Body of pancreas (tissue), 4 donors: Measurements from ENCODE around the gene MYL6B. TPM values are rescaled to one million over a fixed set of nuclear protein-coding genes. Genes with fewer than 3 reads are reported as not detected.

ENCODE experiments used
- ATAC-seq: fragments of 150-250 bp; one replicate; pipeline ENCODE4 v1.9.1; 2016
- DNase-seq, 4 donors: peaks; one replicate each; pipeline ENCODE4 v3.0.0-alpha.2; 2019
- H3K27ac ChIP-seq, 4 donors: fragments of 200-600 bp; sonication (generic); 1 replicate in 3 of 4; 2 replicates in 1 of 4; pipeline versions ENCODE4 v1.5.1 to v1.6.1; 2016 to 2019; ENCODE audit warnings: mild to moderate bottlenecking in 1 of 4, mixed read lengths in 1 of 4, moderate library complexity in 1 of 4
- H3K27me3 ChIP-seq, 2 donors: fragments of 200-600 bp; sonication (generic); one replicate each; pipeline ENCODE4 v1.6.0; 2016; ENCODE audit warnings: mild to moderate bottlenecking in 1 of 2
- H3K36me3 ChIP-seq, 2 donors: fragments of 200-600 bp; sonication (generic); replicated peaks in 1 of 2; 2 replicates each; pipeline ENCODE4 v1.5.1; 2016; ENCODE audit warnings: low read depth in 2 of 2; ENCODE audit not compliant: insufficient read depth in 1 of 2
- H3K4me1 ChIP-seq: fragments of 200-600 bp; sonication (generic); one replicate; pipeline ENCODE4 v1.6.0; 2016
- H3K4me3 ChIP-seq, 2 donors: fragments of 200-600 bp; sonication (generic); 1 replicate in 1 of 2; 2 replicates in 1 of 2; pipeline ENCODE4 v1.5.1; 2016 to 2019
- H3K9me3 ChIP-seq, 3 donors: fragments of 200-600 bp; sonication (generic); 1 replicate in 2 of 3; 2 replicates in 1 of 3; pipeline ENCODE4 v1.5.1; 2016
- CTCF ChIP-seq, 7 experiments: fragments of 450-650 bp in 4 of 7; fragments of 200-600 bp in 3 of 7; sonication (generic) in 3 of 7; IDR thresholded peaks; one replicate each; pipeline ENCODE4 v1.5.1; 2016 to 2019; ENCODE audit warnings: antibody characterized with exemption in 7 of 7
- POLR2A ChIP-seq, 3 donors: fragments of 450-650 bp; IDR thresholded peaks; one replicate each; pipeline ENCODE4 v1.6.1; 2016; ENCODE audit warnings: antibody characterized with exemption in 3 of 3, mild to moderate bottlenecking in 2 of 3
- WGBS, 2 donors: methylation state at CpG; one replicate each; pipeline ENCODE4 v1.1.5; 2017; 5-methylcytosine and 5-hydroxymethylcytosine counted together
- intact Hi-C: fragments of 100-400 bp; cut with DNase I; formaldehyde crosslinking; loops from one replicate; pipeline ENCODE4 v1.15.1; 2023
- total RNA-seq, 2 donors: library from RNA; depleted of rRNA; stranded (reverse); fragments of >200 nt; gene quantifications; one replicate each; pipeline ENCODE4 v1.1.0, GENCODE V29; 2016

The MYL6B gene
- total RNA-seq, 2 donors from 2014 or later, result 7.5 to 24.1 TPM

GRCh38 chr12:56117778-56118687 is 34.4 kb upstream of the MYL6B start, which contains the start of gene ZC3H10:
Gene ZC3H10, plus strand, starts transcription at chr12:56118266. Its CDS starts 2,297 bp downstream, at chr12:56120563.
- Histone ChIP-seq H3K4me1 (peaks cover 23% of the 10 kb centered on the region), H3K27ac (peak within 1 kb of the TSS; percentile 77 to 97 (median 91)), H3K36me3 (no peaks in the 10 kb centered on the region), H3K27me3 (no peaks in the 10 kb centered on the region), H3K9me3 (no peaks in the 10 kb centered on the region), H3K4me3 (peak within 1 kb of the TSS; percentile 3 to 41)
- intact Hi-C loops, result no loop called here
- TF ChIP-seq CTCF (IDR thresholded peaks at IDR 0.05), result peak in 6 of 7 experiments; percentile 39 to 83 (median 76)
- TF ChIP-seq POLR2A (IDR thresholded peaks at IDR 0.05), result peak; percentile 84 to 91 (median 90)
- DNase-seq (peak; percentile 98 to 100 (median 99)), ATAC-seq (peak; percentile 85)
- WGBS, 2 donors, result 0 to 7% methylated on average over 3 to 52 of the region's 61 CpGs

- peak overlapping the region; percentile 1 to 25 for H3K4me3 ChIP-seq
- 2 to 4% methylated on average over 12 to 13 of the region's 13 CpGs for WGBS, 2 donors
- DNase-seq (no peak), ATAC-seq (no peak)
- H3K27ac ChIP-seq, result peak overlapping the region; percentile 77 to 97 (median 91)
- no peaks in the 10 kb centered on the region for H3K27me3 ChIP-seq
- TF ChIP-seq CTCF (IDR thresholded peaks at IDR 0.05), result no peak
- TF ChIP-seq POLR2A (IDR thresholded peaks at IDR 0.05), result no peak
- H3K9me3 ChIP-seq, result no peaks in the 10 kb centered on the region
- intact Hi-C loops, result no loop called here
- peaks cover 23% of the 10 kb centered on the region for H3K4me1 ChIP-seq
- H3K36me3 ChIP-seq, result no peaks in the 10 kb centered on the region
Measured at GRCh38 chr12:56118688-56119357, 33.6 kb upstream of the MYL6B start.

GRCh38 chr12:56119361-56119796 is 33.0 kb upstream of the MYL6B start:
- WGBS, 2 donors, result 0% methylated on average over 2 of the region's 2 CpGs
- peak; percentile 75 to 88 (median 80) for DNase-seq
- no peaks in the 10 kb centered on the region for H3K27me3 ChIP-seq
- TF ChIP-seq CTCF (IDR thresholded peaks at IDR 0.05) (peak; percentile 66 to 96 (median 90)), POLR2A (IDR thresholded peaks at IDR 0.05) (no peak)
- peaks cover 23% of the 10 kb centered on the region for H3K4me1 ChIP-seq
- H3K4me3 ChIP-seq, result no peak overlapping the region
- H3K27ac ChIP-seq, result peak overlapping the region in 3 of 4 donors; percentile 77 to 97 (median 92)
- no peaks in the 10 kb centered on the region for H3K36me3 ChIP-seq
- H3K9me3 ChIP-seq, result no peaks in the 10 kb centered on the region
- intact Hi-C loops, result no loop called here
- ATAC-seq, result peak; percentile 47

GRCh38 chr12:56120158-56120846 is 32.1 kb upstream of the MYL6B start:
- Histone ChIP-seq H3K27ac (peak overlapping the region in 2 of 4 donors; percentile 92 to 97), H3K36me3 (no peaks in the 10 kb centered on the region), H3K4me1 (peaks cover 22% of the 10 kb centered on the region), H3K27me3 (no peaks in the 10 kb centered on the region), H3K4me3 (no peak overlapping the region), H3K9me3 (no peaks in the 10 kb centered on the region)
- intact Hi-C loops, result loop anchor here (2.0 kb wide), 1 partner anchor 66 kb away; no protein-coding TSS in a partner anchor
- no peak for TF ChIP-seq POLR2A (IDR thresholded peaks at IDR 0.05)
- no peak for TF ChIP-seq CTCF (IDR thresholded peaks at IDR 0.05)
- WGBS, 2 donors, result 81 to 90% methylated on average over 12 to 17 of the region's 17 CpGs
- DNase-seq, result no peak
- ATAC-seq, result no peak
